Jurkat, Clone E6-1 (cell line): ENCODE results near the gene IGFBPL1.
"Not testable (repeated sequence)": the region's sequence is repeated elsewhere in the genome, so short reads cannot be mapped to it uniquely, and the experiment has no call there.

ENCODE experiments used
- DNase-seq: peaks from one replicate; pipeline ENCODE4 v3.0.0-alpha.2; 2011; ENCODE audit warnings: low read depth, low spot score
- H3K4me3 ChIP-seq: 2 replicates; pipeline ENCODE4 v1.5.1; 2011; ENCODE audit warnings: mild to moderate bottlenecking, low read length, control low read depth, moderate library complexity

IGFBPL1 gene

GRCh38 chr9:38406476-38407186 is 17.6 kb downstream of the IGFBPL1 start:
- no peak for DNase-seq
- H3K4me3 ChIP-seq: no peak overlapping the region

GRCh38 chr9:38405785-38406184 is 18.5 kb downstream of the IGFBPL1 start:
- DNase-seq: no peak
- H3K4me3 ChIP-seq: no peak overlapping the region

DNA sequence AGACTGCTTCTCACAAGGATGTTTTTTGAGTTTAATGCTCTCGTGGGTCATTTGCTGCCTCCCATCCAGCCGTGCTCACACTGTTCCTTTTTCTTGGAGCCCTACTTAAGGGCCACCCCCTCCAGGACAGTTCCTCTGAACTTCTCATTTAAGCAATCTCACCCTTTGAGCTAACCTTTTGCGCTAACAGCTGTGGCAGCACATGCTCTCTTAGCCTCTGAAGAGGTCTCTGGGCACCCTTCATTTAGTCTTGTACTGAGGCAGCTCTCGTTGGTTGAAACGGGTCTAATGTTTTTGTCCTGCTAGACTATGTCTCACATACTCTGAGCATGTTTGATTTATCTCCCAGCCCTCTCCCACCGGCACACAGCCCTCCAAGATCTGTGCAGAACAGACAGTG is 19.9 kb downstream of the IGFBPL1 start:
- no peak overlapping the region for H3K4me3 ChIP-seq
- no peak for DNase-seq

DNA sequence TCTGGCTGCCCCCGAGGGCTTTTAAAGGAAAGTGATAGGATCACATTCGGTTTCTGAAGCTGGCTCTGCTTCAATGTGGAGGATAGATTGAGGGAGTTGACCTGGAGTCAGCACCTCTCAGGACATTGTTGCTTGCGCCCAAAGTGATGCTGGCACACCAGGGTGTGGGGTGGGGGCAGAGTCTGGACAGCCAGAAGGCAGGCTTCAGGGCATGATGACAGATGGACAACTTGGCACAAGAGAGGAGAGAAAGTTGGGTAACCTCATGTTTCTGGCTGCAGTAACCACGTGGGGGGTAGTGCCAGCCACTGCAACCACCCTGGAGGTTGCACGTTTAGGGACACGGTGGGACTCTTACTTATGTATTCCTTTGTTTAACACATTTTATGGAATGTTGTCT is 22.3 kb downstream of the IGFBPL1 start:
- DNase-seq: no peak
- no peak overlapping the region for H3K4me3 ChIP-seq

GRCh38 chr9:38399191-38399590 is 25.1 kb downstream of the IGFBPL1 start:
- DNase-seq, H3K4me3 ChIP-seq: not testable (repeated sequence)

DNA sequence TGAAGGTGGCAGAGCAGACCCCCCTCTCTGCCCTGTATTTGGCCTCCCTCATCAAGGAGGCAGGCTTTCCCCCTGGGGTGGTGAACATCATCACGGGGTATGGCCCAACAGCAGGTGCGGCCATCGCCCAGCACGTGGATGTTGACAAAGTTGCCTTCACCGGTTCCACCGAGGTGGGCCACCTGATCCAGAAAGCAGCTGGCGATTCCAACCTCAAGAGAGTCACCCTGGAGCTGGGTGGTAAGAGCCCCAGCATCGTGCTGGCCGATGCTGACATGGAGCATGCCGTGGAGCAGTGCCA is 27.9 kb downstream of the IGFBPL1 start:
- no peak overlapping the region for H3K4me3 ChIP-seq
- DNase-seq: no peak

- H3K4me3 ChIP-seq: no peak overlapping the region
- DNase-seq: no peak
Measured at GRCh38 chr9:38395653-38396370, 28.4 kb downstream of the IGFBPL1 start.

- no peak overlapping the region for H3K4me3 ChIP-seq
- DNase-seq: no peak
Measured at GRCh38 chr9:38394416-38394815, 29.8 kb downstream of the IGFBPL1 start.

- DNase-seq: no peak
Measured at GRCh38 chr9:38393128-38393796, 31.0 kb downstream of the IGFBPL1 start.

DNA sequence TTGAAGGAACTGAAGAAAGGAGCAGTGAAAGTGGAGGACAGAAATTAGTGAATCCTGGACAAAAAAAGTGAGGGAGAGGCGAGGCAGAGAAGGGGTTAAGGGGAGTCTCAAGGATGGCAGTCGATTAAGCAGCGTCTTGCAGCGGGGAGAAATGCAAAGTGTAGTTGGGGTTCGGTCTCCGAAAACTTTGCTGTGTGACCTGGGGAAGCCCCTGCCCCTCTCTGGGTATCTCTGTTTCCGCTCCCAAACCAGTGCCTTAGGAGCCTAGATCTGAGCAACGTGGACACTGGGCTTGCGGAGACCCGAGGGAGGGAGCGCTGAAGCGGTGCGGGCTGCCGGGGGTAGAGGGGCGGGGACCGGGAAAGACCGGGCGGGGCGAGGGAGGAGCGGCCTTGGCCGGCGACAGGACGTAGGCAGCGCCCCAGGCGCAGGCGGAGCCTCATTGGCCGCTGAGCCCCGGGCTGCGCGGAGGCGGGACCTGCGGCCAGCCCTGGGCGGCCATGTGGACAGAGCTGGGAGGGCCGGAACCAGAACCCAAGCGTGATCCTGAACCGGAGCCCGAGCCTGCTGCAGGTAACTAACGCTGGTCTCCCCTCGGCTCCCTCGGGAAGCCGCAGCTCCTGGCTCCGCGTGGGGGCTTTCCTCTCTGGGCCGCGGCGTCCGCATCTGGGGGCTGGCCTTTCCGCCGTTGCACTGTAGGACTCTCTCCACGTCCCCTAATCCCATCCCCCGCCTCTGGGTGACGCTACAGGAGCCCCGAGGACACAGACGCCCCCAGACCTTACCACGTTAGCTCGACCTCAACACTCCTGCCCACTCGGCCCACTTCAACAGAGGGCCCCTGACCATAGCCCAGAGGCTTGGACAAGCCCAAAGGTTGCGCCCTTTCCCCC is 31.8 kb downstream of the IGFBPL1 start, which contains the start of gene ALDH1B1:
ALDH1B1 (plus strand) TSS at position 468 of the 893 bp plus-strand sequence. CDS start 3,047 bp downstream, outside the sequence.
- H3K4me3 ChIP-seq: no peak within 1 kb of the TSS
- no peak for DNase-seq

More at GRCh38 chr9:38393128-38393796, 31.0 kb downstream of the IGFBPL1 start:
- H3K4me3 ChIP-seq: no peak overlapping the region

GRCh38 chr9:38391278-38392118 is 32.8 kb downstream of the IGFBPL1 start:
- no peak for DNase-seq
- H3K4me3 ChIP-seq: no peak overlapping the region

DNA sequence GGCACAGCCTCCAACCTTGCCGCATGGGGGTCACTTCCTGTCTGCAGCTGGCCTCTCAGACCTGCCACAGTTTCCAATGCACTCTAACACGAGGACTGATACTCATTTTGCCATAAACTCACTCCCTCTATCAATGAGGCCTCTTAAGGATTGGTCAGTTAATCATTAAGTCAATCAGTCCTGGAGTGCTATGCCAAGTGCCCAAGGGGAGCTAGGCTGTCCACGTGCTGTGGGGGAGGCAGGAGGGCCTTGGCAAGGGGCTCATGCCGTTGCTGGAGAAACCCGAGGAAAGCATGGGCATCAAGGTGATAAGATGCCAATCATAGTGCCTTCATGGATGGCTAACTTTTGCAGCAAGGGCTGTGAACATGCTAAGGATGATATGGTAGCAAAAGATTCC is 33.4 kb downstream of the IGFBPL1 start:
- H3K4me3 ChIP-seq: no peak overlapping the region

GRCh38 chr9:38390442-38390841 is 33.8 kb downstream of the IGFBPL1 start:
- no peak for DNase-seq
- H3K4me3 ChIP-seq: no peak overlapping the region

More for the DNA sequence above, 33.4 kb downstream of the IGFBPL1 start:
- no peak for DNase-seq

DNA sequence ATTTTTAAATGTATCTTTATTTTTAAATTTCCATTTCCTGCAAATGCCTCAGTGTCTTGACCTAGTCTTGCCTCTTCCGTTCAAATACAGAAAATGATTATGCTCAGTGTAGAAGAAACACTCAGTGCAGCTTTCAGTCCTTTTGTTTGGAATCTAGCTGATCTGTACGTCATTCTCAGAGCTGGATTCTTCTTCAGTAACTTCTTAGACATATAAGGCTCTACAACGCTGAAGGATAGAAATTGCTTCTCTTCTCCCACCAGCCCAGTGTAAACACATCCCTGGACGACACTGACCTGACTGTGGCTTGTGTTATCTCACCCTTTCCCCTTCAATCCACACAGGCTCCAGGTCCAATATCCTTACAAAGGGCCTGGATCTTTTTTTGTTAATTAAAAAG is 34.9 kb downstream of the IGFBPL1 start:
- DNase-seq: no peak
- no peak overlapping the region for H3K4me3 ChIP-seq

DNA sequence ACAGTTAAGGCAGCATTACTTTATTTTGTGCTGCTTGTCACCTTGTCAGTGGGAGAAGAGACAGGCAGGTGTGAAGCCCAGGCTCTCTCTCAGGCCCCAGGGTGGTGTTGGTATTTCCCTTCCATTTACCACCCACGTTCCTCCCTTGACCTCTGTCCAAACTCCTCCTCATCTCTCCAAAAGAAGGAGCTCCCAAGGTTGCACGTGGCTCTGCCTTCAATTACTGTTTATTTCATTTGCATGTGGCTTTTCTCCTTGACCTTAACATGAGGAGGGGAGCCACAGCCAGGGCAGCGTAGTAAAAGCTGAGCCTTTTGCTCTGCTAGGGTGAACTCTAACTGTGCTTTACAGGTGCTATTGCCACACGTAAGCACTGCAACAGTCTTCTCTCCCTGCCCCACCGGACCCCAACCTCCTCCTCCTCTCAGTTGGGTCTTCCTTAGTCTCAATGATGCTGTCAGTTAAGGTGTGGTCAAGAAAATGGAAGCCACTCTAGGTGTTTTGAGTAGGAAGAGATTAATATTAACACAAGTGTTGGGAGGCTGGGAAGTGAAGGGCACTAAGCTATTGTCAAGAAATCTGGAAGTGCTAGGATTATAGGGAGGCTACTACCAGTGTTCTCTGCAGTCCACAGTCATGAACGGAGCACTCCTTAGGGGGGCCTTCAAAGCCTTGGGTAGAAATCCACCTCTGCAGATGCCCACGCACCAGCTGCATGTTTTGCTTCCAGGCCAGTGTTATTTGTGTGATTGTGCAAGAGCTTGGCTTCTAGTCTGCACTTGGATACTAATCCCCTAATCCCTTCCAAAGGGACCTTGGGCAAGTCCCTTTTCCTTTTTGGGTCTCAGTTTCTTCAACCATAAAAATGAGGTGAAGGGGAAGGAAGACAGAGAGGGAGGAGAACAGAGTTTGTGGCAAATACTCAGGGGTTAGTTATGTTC is 35.7 kb downstream of the IGFBPL1 start:
- H3K4me3 ChIP-seq: no peak overlapping the region
- no peak for DNase-seq

DNA sequence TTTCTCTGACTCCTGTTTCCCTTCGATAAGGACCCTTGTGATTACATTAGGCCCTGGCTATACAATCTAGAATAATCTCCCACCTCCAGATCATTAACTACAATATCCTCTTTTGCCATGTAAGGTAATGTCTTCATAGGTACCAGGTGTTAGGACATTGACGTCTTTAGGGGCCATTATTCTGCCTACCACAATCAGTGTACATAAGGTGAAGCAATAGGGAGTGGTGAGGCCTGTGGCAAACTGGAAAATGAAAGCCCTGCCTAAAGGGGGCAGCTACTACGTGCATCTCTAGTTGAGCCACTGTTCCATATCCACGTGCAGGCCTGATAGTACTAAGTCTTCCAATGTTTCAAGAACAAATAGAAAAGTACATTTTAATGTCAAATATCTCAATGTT is 36.5 kb downstream of the IGFBPL1 start:
- no peak overlapping the region for H3K4me3 ChIP-seq
- DNase-seq: no peak

GRCh38 chr9:38387066-38387465 is 37.2 kb downstream of the IGFBPL1 start:
- DNase-seq: no peak
- no peak overlapping the region for H3K4me3 ChIP-seq
